ENCODE data around the gene KHDRBS2.

- TF ChIP-seq CTCF (IDR thresholded peaks at IDR 0.05; ENCODE audit: low read depth, low read length) (no peak), POLR2A (IDR thresholded peaks at IDR 0.05; ENCODE audit: extremely low read depth, insufficient read length) (no peak), MAX (IDR thresholded peaks at IDR 0.05; ENCODE audit: low read depth, low read length) (no peak), MYC (IDR thresholded peaks at IDR 0.05; ENCODE audit: low read depth, low read length) (no peak)
These were observed 305.4 kb downstream of the KHDRBS2 start for GRCh38 chr6:61980622-61981021.
